OCI-LY3 (cell line): ENCODE results near the gene PDGFRA.

Source experiments
- CTCF ChIP-seq: fragments of 200-600, 300-600 bp; sonication (generic); IDR thresholded peaks from 2 replicates; pipeline ENCODE4 v1.5.1; 2014; ENCODE audit warnings: antibody characterized with exemption, low read length, low read depth
- EZH2phosphoT487 ChIP-seq: fragments of 200-600 bp; shearing (Covaris generic); IDR thresholded peaks from 2 replicates; pipeline ENCODE4 v1.6.1; 2018; ENCODE audit warnings: antibody characterized with exemption, mixed run types, low read depth

GRCh38 chr4:54238389-54238788 is 9.3 kb downstream of the PDGFRA start:
- no peak for TF ChIP-seq CTCF
- no peak for TF ChIP-seq EZH2phosphoT487
